Measurements from ENCODE around the gene CDS1. TPM values are rescaled to one million over a fixed set of nuclear protein-coding genes. Genes with fewer than 3 reads are reported as not detected.
A peak's percentile ranks its signal among the peaks of the same experiment; 100 is the strongest.

CDS1 gene
- total RNA-seq, 1 experiment from 2014 or later, result 1.7 TPM

DNA sequence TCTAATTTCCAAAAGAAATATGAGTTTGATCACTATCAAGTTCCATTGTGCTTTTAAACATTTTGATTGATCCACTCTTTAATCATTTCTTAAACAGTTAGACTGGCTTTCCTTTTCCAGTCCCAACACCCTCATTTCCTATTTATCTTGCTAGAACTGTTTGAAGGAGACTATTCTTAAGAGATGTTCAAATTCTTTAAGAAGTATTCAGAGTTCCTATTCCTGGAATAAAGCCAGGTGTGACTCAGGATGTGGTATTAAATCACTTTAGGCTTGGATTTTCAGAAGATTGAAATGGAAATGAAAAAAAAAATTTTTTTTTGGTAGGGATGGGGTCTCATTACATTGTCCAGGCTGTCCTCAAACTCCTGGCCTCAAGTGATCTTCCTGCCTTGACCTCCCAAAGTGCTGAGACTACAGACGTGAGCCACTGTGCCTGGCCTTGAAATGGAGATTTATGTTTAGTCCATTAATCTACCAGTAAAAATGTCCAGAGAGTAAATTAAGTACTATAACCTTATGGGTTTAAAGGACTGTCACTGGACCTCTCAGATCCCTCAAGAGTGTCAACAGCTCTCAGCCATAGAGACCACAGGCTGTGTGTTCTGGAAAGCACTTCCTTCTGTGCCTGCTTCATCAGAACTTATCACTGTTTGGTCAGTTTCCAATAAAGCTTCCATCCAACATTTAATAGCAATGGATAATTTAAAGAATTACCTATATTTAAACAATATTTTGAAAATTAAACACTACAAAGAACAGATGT lies 90.7 kb downstream of the CDS1 start:
- ChIA-PET CTCF (no interaction called here), POLR2A (ENCODE audit: low non-redundant PET) (no interaction called here)
- Histone ChIP-seq H3K27ac (ENCODE audit: low read depth, low read length, poor library complexity, severe bottlenecking) (no peak overlapping the region), H3K9me3 (ENCODE audit: low read depth, low read length, poor library complexity, severe bottlenecking) (no peaks in the 10 kb centered on the region), H3K27me3 (replicated peaks; ENCODE audit: insufficient read depth, low read depth, low read length, poor library complexity) (no peaks in the 10 kb centered on the region), H3K4me3 (ENCODE audit: low read depth, low read length, poor library complexity, severe bottlenecking) (no peak overlapping the region), H3K36me3 (ENCODE audit: insufficient read depth, low read length, poor library complexity, severe bottlenecking) (peaks cover 11% of the 10 kb centered on the region), H3K4me1 (ENCODE audit: insufficient read depth, low read length, poor library complexity, severe bottlenecking) (no peaks in the 10 kb centered on the region)
- no TSS peak for BruUV-seq (replicated peaks)
- DNase-seq (ENCODE audit: low spot score), result peak; percentile 7
- intact Hi-C loops (cut with micrococcal nuclease; ENCODE audit: unreplicated experiment), result no loop called here
- TF ChIP-seq EZH2 (IDR thresholded peaks at IDR 0.05; ENCODE audit: borderline replicate concordance, low read depth, low read length, poor library complexity, severe bottlenecking), result no peak
- TF ChIP-seq CTCF (conservative IDR thresholded peaks at IDR 0.05; ENCODE audit: low read depth, low read length), result no peak

GRCh38 chr4:84677093-84677492 lies 94.2 kb downstream of the CDS1 start:
- ChIA-PET POLR2A (ENCODE audit: low non-redundant PET) (no interaction called here), CTCF (no interaction called here)
- Histone ChIP-seq H3K4me3 (ENCODE audit: low read depth, low read length, poor library complexity, severe bottlenecking) (no peak overlapping the region), H3K9me3 (ENCODE audit: low read depth, low read length, poor library complexity, severe bottlenecking) (no peaks in the 10 kb centered on the region), H3K27me3 (replicated peaks; ENCODE audit: insufficient read depth, low read depth, low read length, poor library complexity) (no peaks in the 10 kb centered on the region), H3K36me3 (ENCODE audit: insufficient read depth, low read length, poor library complexity, severe bottlenecking) (peaks cover 11% of the 10 kb centered on the region), H3K4me1 (ENCODE audit: insufficient read depth, low read length, poor library complexity, severe bottlenecking) (no peaks in the 10 kb centered on the region), H3K27ac (ENCODE audit: low read depth, low read length, poor library complexity, severe bottlenecking) (no peak overlapping the region)
- no TSS peak for BruUV-seq (replicated peaks)
- TF ChIP-seq CTCF (conservative IDR thresholded peaks at IDR 0.05; ENCODE audit: low read depth, low read length), result no peak
- no peak for TF ChIP-seq EZH2 (IDR thresholded peaks at IDR 0.05; ENCODE audit: borderline replicate concordance, low read depth, low read length, poor library complexity, severe bottlenecking)
- no peak for DNase-seq (ENCODE audit: low spot score)
- intact Hi-C loops (cut with micrococcal nuclease; ENCODE audit: unreplicated experiment), result no loop called here

DNA sequence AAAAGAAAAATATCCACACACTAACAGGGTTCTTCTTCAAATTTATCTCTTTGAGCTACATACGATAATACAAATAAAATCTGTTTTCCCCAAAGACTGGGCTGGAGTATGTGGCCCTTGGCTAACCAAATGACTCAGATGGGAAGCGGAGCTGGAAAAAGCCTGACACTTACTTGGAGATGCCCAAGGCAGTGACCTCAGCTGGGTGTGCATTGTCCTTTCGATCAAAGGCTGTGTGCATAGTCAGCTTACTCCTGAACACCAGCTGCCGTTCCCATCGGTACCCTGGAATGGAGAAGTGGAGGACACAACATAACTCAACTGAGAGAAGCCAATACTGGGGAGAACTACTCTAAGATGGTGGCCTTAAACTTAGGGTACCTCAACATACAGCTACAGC lies 95.1 kb downstream of the CDS1 start:
- intact Hi-C loops (cut with micrococcal nuclease; ENCODE audit: unreplicated experiment), result no loop called here
- POLR2A ChIA-PET (ENCODE audit: low non-redundant PET), result no interaction called here
- Histone ChIP-seq H3K36me3 (ENCODE audit: insufficient read depth, low read length, poor library complexity, severe bottlenecking) (peaks cover 17% of the 10 kb centered on the region), H3K4me1 (ENCODE audit: insufficient read depth, low read length, poor library complexity, severe bottlenecking) (no peaks in the 10 kb centered on the region), H3K4me3 (ENCODE audit: low read depth, low read length, poor library complexity, severe bottlenecking) (no peak overlapping the region), H3K27me3 (replicated peaks; ENCODE audit: insufficient read depth, low read depth, low read length, poor library complexity) (no peaks in the 10 kb centered on the region), H3K27ac (ENCODE audit: low read depth, low read length, poor library complexity, severe bottlenecking) (no peak overlapping the region), H3K9me3 (ENCODE audit: low read depth, low read length, poor library complexity, severe bottlenecking) (no peaks in the 10 kb centered on the region)
- DNase-seq (ENCODE audit: low spot score), result no peak
- CTCF ChIA-PET, result no interaction called here
- BruUV-seq (replicated peaks), result no TSS peak
- TF ChIP-seq EZH2 (IDR thresholded peaks at IDR 0.05; ENCODE audit: borderline replicate concordance, low read depth, low read length, poor library complexity, severe bottlenecking), result no peak
